HepG2 (cell line): ENCODE results near the gene EEFSEC. TPM values are rescaled to one million over a fixed set of nuclear protein-coding genes. Genes with fewer than 3 reads are reported as not detected.
A peak's percentile ranks its signal among the peaks of the same experiment; 100 is the strongest.

ENCODE experiments used
- DMAP1 ChIP-seq: IDR thresholded peaks from 2 replicates; pipeline ENCODE4 v1.6.1; 2016
- FOXK1 ChIP-seq: sonication (generic); formaldehyde crosslinking; IDR thresholded peaks from 2 replicates; pipeline ENCODE4 v1.4.0; 2020; ENCODE audit warnings: low read depth, missing genetic modification reagents, borderline replicate concordance
- FOXK2 ChIP-seq: fragments of 450-650 bp; IDR thresholded peaks from 2 replicates; pipeline ENCODE4 v1.6.1; 2016
- KDM3A ChIP-seq: IDR thresholded peaks from 2 replicates; pipeline ENCODE4 v1.6.1; 2018; ENCODE audit warnings: low read depth, missing compliant biosample characterization
- PHF20 ChIP-seq: sonication (generic); formaldehyde crosslinking; IDR thresholded peaks from 2 replicates; pipeline ENCODE4 v1.5.0; 2020; ENCODE audit warnings: mild to moderate bottlenecking, missing genetic modification reagents
- SRSF4 ChIP-seq: fragments of 200-400 bp; formaldehyde crosslinking; IDR thresholded peaks from one replicate; pipeline ENCODE4 v1.6.1; 2018; ENCODE audit warnings: mild to moderate bottlenecking, low read depth, low read length, moderate library complexity; ENCODE audit not compliant: poor library complexity, severe bottlenecking
- ZKSCAN5 ChIP-seq: sonication (generic); formaldehyde crosslinking; IDR thresholded peaks from 2 replicates; pipeline ENCODE4 v1.5.1; 2020; ENCODE audit warnings: mild to moderate bottlenecking, missing genetic modification reagents
- ZNF10 ChIP-seq: sonication (generic); formaldehyde crosslinking; IDR thresholded peaks from 2 replicates; pipeline ENCODE4 v1.4.0; 2020; ENCODE audit warnings: mild to moderate bottlenecking, low read depth, missing genetic modification reagents, borderline replicate concordance
- ZNF468 ChIP-seq: sonication (generic); formaldehyde crosslinking; IDR thresholded peaks from 2 replicates; pipeline ENCODE4 v1.8.0; 2022; ENCODE audit warnings: mild to moderate bottlenecking, moderate library complexity, missing genetic modification reagents
- ZNF547 ChIP-seq: sonication (generic); formaldehyde crosslinking; IDR thresholded peaks from 2 replicates; pipeline ENCODE4 v1.5.1; 2020; ENCODE audit warnings: mild to moderate bottlenecking, missing genetic modification reagents
- ZNF619 ChIP-seq: sonication (generic); formaldehyde crosslinking; IDR thresholded peaks from 2 replicates; pipeline ENCODE4 v1.4.0; 2020; ENCODE audit warnings: mild to moderate bottlenecking, missing genetic modification reagents
- ZNF720 ChIP-seq: sonication (generic); formaldehyde crosslinking; IDR thresholded peaks from 2 replicates; pipeline ENCODE4 v1.4.0; 2020; ENCODE audit warnings: missing genetic modification reagents
- ZSCAN30 ChIP-seq: sonication (generic); formaldehyde crosslinking; IDR thresholded peaks from 2 replicates; pipeline ENCODE4 v1.5.0; 2020; ENCODE audit warnings: mild to moderate bottlenecking, missing genetic modification reagents
- polyA plus RNA-seq, 8 experiments: library from polyadenylated mRNA; depleted of rRNA in 3 of 8; stranded (reverse) in 7 of 8; unstranded in 1 of 8; fragments of >200 nt; fragmentation: Illumina TruSeq in 4 of 8; extraction: Trizol in 4 of 8; gene quantifications; 2 replicates each; pipeline versions ENCODE4 v1.2.1 to v1.2.3, GENCODE V29; 2011 to 2016; ENCODE audit warnings: low read depth in 4 of 8, missing spikeins in 1 of 8, mixed read lengths in 1 of 8; ENCODE audit not compliant: insufficient read depth in 1 of 8
- total RNA-seq, 5 experiments: library from RNA; depleted of rRNA; stranded (reverse); fragments of >200 nt; fragmentation: Illumina TruSeq; extraction: Trizol; gene quantifications; 2 replicates each; pipeline ENCODE4 v1.2.3, GENCODE V29; 2016; ENCODE audit warnings: low read depth in 1 of 5
- TF ChIP-seq, protein P1 (sequence below): sonication (generic); formaldehyde crosslinking; IDR thresholded peaks from 2 replicates; pipeline ENCODE4 v1.5.1; 2020; ENCODE audit warnings: mild to moderate bottlenecking, missing genetic modification reagents, moderate library complexity
- TF ChIP-seq, protein P2 (sequence below): sonication (generic); formaldehyde crosslinking; IDR thresholded peaks from 2 replicates; pipeline ENCODE4 v1.8.0; 2022; ENCODE audit warnings: mild to moderate bottlenecking, missing genetic modification reagents; ENCODE audit not compliant: insufficient replicate concordance
- TF ChIP-seq, protein P3 (sequence below): sonication (generic); formaldehyde crosslinking; IDR thresholded peaks from 2 replicates; pipeline ENCODE4 v1.4.0; 2020; ENCODE audit warnings: missing genetic modification reagents
- TF ChIP-seq, protein P4 (sequence below): sonication (generic); formaldehyde crosslinking; IDR thresholded peaks from 2 replicates; pipeline ENCODE4 v1.8.0; 2022; ENCODE audit warnings: missing genetic modification reagents, mild to moderate bottlenecking, moderate library complexity, borderline replicate concordance
- TF ChIP-seq, protein P5 (sequence below): sonication (generic); formaldehyde crosslinking; IDR thresholded peaks from 2 replicates; pipeline ENCODE4 v1.4.0; 2020; ENCODE audit warnings: low read depth, mild to moderate bottlenecking, missing genetic modification reagents

Gene EEFSEC
- total and polyA plus RNA-seq, 2 of the 13 experiments (the other 11 are each of a cell fraction or from before 2014, with no cell fraction given): 6.4 to 24.2 TPM

DNA sequence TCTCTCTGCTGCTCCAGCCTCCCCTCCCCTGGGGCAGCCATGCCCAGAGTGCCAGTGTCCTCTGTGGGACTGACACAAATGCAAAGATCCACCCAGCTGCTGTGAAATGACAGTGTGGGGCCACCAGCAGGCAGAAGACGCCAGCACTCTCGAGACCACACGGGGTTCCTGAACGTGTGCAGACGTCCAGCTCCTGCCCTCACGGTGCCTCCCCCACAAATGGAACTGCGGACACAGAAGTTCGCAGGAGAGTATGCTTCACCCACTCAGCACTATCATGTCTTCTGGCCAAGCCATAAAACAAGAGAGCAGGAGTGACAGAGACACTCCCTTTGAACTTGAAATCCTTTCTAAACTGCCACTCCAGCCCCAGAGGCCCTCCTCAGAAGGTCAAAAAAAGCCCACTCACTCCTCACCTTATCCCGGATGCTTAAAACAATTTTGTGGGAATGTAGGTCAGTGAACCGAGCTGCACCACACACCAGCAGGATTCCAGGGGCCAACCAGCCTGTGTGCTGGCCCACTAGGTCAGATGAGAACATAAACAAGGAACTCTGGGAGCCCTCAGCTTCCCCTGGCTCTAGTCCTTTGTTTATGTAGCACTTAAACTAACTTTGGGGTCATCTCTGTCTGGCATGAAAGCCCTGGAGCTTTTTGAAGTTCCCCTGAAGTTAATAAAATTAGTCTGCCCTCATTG is 200.9 kb downstream of the EEFSEC start (continued):
- TF ChIP-seq SRSF4: no peak
- TF ChIP-seq, protein P1, sequence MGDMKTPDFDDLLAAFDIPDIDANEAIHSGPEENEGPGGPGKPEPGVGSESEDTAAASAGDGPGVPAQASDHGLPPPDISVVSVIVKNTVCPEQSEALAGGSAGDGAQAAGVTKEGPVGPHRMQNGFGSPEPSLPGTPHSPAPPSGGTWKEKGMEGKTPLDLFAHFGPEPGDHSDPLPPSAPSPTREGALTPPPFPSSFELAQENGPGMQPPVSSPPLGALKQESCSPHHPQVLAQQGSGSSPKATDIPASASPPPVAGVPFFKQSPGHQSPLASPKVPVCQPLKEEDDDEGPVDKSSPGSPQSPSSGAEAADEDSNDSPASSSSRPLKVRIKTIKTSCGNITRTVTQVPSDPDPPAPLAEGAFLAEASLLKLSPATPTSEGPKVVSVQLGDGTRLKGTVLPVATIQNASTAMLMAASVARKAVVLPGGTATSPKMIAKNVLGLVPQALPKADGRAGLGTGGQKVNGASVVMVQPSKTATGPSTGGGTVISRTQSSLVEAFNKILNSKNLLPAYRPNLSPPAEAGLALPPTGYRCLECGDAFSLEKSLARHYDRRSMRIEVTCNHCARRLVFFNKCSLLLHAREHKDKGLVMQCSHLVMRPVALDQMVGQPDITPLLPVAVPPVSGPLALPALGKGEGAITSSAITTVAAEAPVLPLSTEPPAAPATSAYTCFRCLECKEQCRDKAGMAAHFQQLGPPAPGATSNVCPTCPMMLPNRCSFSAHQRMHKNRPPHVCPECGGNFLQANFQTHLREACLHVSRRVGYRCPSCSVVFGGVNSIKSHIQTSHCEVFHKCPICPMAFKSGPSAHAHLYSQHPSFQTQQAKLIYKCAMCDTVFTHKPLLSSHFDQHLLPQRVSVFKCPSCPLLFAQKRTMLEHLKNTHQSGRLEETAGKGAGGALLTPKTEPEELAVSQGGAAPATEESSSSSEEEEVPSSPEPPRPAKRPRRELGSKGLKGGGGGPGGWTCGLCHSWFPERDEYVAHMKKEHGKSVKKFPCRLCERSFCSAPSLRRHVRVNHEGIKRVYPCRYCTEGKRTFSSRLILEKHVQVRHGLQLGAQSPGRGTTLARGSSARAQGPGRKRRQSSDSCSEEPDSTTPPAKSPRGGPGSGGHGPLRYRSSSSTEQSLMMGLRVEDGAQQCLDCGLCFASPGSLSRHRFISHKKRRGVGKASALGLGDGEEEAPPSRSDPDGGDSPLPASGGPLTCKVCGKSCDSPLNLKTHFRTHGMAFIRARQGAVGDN: peak; percentile 34; the same call in 1 of the 2 replicates
- no peak for TF ChIP-seq ZNF619 (CRISPR knock-in tag)
- TF ChIP-seq, protein P2, sequence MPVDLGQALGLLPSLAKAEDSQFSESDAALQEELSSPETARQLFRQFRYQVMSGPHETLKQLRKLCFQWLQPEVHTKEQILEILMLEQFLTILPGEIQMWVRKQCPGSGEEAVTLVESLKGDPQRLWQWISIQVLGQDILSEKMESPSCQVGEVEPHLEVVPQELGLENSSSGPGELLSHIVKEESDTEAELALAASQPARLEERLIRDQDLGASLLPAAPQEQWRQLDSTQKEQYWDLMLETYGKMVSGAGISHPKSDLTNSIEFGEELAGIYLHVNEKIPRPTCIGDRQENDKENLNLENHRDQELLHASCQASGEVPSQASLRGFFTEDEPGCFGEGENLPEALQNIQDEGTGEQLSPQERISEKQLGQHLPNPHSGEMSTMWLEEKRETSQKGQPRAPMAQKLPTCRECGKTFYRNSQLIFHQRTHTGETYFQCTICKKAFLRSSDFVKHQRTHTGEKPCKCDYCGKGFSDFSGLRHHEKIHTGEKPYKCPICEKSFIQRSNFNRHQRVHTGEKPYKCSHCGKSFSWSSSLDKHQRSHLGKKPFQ (CRISPR knock-in tag): no peak
- TF ChIP-seq, protein P3, sequence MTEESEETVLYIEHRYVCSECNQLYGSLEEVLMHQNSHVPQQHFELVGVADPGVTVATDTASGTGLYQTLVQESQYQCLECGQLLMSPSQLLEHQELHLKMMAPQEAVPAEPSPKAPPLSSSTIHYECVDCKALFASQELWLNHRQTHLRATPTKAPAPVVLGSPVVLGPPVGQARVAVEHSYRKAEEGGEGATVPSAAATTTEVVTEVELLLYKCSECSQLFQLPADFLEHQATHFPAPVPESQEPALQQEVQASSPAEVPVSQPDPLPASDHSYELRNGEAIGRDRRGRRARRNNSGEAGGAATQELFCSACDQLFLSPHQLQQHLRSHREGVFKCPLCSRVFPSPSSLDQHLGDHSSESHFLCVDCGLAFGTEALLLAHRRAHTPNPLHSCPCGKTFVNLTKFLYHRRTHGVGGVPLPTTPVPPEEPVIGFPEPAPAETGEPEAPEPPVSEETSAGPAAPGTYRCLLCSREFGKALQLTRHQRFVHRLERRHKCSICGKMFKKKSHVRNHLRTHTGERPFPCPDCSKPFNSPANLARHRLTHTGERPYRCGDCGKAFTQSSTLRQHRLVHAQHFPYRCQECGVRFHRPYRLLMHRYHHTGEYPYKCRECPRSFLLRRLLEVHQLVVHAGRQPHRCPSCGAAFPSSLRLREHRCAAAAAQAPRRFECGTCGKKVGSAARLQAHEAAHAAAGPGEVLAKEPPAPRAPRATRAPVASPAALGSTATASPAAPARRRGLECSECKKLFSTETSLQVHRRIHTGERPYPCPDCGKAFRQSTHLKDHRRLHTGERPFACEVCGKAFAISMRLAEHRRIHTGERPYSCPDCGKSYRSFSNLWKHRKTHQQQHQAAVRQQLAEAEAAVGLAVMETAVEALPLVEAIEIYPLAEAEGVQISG: no peak
- no peak for TF ChIP-seq ZNF720 (CRISPR knock-in tag)
- TF ChIP-seq FOXK2: peak; percentile 66; the same call in 1 of the 2 replicates
- TF ChIP-seq FOXK1 (CRISPR knock-in tag): peak; percentile 88
- TF ChIP-seq, protein P4, sequence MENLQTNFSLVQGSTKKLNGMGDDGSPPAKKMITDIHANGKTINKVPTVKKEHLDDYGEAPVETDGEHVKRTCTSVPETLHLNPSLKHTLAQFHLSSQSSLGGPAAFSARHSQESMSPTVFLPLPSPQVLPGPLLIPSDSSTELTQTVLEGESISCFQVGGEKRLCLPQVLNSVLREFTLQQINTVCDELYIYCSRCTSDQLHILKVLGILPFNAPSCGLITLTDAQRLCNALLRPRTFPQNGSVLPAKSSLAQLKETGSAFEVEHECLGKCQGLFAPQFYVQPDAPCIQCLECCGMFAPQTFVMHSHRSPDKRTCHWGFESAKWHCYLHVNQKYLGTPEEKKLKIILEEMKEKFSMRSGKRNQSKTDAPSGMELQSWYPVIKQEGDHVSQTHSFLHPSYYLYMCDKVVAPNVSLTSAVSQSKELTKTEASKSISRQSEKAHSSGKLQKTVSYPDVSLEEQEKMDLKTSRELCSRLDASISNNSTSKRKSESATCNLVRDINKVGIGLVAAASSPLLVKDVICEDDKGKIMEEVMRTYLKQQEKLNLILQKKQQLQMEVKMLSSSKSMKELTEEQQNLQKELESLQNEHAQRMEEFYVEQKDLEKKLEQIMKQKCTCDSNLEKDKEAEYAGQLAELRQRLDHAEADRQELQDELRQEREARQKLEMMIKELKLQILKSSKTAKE (CRISPR knock-in tag): peak; percentile 83; the same call in 1 of the 2 replicates
- TF ChIP-seq, protein P5, sequence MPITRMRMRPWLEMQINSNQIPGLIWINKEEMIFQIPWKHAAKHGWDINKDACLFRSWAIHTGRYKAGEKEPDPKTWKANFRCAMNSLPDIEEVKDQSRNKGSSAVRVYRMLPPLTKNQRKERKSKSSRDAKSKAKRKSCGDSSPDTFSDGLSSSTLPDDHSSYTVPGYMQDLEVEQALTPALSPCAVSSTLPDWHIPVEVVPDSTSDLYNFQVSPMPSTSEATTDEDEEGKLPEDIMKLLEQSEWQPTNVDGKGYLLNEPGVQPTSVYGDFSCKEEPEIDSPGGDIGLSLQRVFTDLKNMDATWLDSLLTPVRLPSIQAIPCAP: no peak
- no peak for TF ChIP-seq PHF20 (CRISPR knock-in tag)
- no peak for TF ChIP-seq DMAP1 (CRISPR knock-in tag)
- TF ChIP-seq ZNF468 (CRISPR knock-in tag): no peak
- TF ChIP-seq ZSCAN30 (CRISPR knock-in tag): no peak
- no peak for TF ChIP-seq ZKSCAN5 (CRISPR knock-in tag)
- no peak for TF ChIP-seq ZNF547 (CRISPR knock-in tag)
- TF ChIP-seq KDM3A (CRISPR knock-in tag): no peak
- no peak for TF ChIP-seq ZNF10
